Calu3 (cell line): ENCODE results near the gene EGR2. TPM values are rescaled to one million over a fixed set of nuclear protein-coding genes. Genes with fewer than 3 reads are reported as not detected.
"Not testable (repeated sequence)": the region's sequence is repeated elsewhere in the genome, so short reads cannot be mapped to it uniquely, and the experiment has no call there.

ENCODE experiments used
- BruUV-seq: library from RNA; stranded (reverse); fragments of 400-500 nt; replicated peaks from 2 replicates; lab custom pipeline; 2021; lab: Mats Ljungman, UMichigan
- CTCF ChIA-PET: fragments of 300-600 bp; sonication (Branson Sonifier 250); formaldehyde crosslinking; loops from one replicate; lab custom pipeline; 2022; ENCODE audit warnings: antibody characterized with exemption; lab: Charles Lee
- DNase-seq: peaks from one replicate; pipeline ENCODE4 v3.0.0; 2022
- H3K27ac Mint-ChIP-seq: one replicate; pipeline ENCODE4 v1.8.0; 2022; ENCODE audit warnings: mixed read lengths; ENCODE audit not compliant: unreplicated experiment
- H3K27me3 Mint-ChIP-seq: one replicate; pipeline ENCODE4 v1.8.0; 2022; ENCODE audit warnings: mixed read lengths; ENCODE audit not compliant: unreplicated experiment
- H3K36me3 Mint-ChIP-seq: one replicate; pipeline ENCODE4 v1.8.0; 2022; ENCODE audit warnings: mild to moderate bottlenecking, moderate library complexity, mixed read lengths; ENCODE audit not compliant: insufficient read depth, unreplicated experiment
- H3K4me1 Mint-ChIP-seq: one replicate; pipeline ENCODE4 v1.8.0; 2022; ENCODE audit warnings: mild to moderate bottlenecking, low read depth, mixed read lengths; ENCODE audit not compliant: unreplicated experiment
- H3K4me3 Mint-ChIP-seq: one replicate; pipeline ENCODE4 v1.8.0; 2022; ENCODE audit warnings: mild to moderate bottlenecking, low read depth, moderate library complexity, mixed read lengths; ENCODE audit not compliant: unreplicated experiment
- H3K9me3 Mint-ChIP-seq: one replicate; pipeline ENCODE4 v1.8.0; 2022; ENCODE audit warnings: low read depth, mixed read lengths; ENCODE audit not compliant: unreplicated experiment
- intact Hi-C: fragments of 100-400 bp; cut with micrococcal nuclease; formaldehyde crosslinking; loops from one replicate; pipeline ENCODE4 v1.10.0; 2022; ENCODE audit not compliant: unreplicated experiment
- total RNA-seq: library from RNA; stranded (reverse); gene quantifications from 2 replicates; pipeline ENCODE4 v1.2.3, GENCODE V29; 2022
- TF ChIP-seq, protein P1 (sequence below): fragments of 200-600 bp; IDR thresholded peaks from one replicate; pipeline ENCODE4 v1.8.0; 2022; ENCODE audit warnings: antibody characterized with exemption; ENCODE audit not compliant: unreplicated experiment

Gene EGR2
- total RNA-seq, 1 experiment from 2014 or later, result 0.68 TPM

DNA sequence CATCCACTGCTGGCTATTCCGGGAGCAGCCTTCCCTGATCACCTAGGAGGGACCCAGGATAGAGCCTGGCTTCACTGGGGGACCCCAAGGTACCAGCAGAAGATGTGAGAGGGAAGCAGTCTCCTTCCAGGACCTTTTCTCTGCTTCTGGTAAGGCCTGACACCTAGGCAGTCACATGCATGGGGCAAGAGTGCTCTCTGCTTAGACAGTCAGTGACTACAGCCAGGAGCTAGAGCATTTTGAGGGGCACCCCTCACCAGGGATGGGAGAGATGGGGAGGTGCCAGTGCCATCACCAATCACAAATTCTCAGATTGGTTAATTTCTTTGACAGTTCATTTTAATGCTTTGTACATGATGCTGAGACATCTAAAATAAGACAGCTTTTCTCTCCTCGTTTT, 25.6 kb downstream of the EGR2 start:
- H3K36me3 Mint-ChIP-seq, result no peaks in the 10 kb centered on the region
- TF ChIP-seq, protein P1, sequence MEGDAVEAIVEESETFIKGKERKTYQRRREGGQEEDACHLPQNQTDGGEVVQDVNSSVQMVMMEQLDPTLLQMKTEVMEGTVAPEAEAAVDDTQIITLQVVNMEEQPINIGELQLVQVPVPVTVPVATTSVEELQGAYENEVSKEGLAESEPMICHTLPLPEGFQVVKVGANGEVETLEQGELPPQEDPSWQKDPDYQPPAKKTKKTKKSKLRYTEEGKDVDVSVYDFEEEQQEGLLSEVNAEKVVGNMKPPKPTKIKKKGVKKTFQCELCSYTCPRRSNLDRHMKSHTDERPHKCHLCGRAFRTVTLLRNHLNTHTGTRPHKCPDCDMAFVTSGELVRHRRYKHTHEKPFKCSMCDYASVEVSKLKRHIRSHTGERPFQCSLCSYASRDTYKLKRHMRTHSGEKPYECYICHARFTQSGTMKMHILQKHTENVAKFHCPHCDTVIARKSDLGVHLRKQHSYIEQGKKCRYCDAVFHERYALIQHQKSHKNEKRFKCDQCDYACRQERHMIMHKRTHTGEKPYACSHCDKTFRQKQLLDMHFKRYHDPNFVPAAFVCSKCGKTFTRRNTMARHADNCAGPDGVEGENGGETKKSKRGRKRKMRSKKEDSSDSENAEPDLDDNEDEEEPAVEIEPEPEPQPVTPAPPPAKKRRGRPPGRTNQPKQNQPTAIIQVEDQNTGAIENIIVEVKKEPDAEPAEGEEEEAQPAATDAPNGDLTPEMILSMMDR, result no peak
- peaks cover 19% of the 10 kb centered on the region for H3K27me3 Mint-ChIP-seq
- H3K9me3 Mint-ChIP-seq, result no peaks in the 10 kb centered on the region
- intact Hi-C loops, result no loop called here
- DNase-seq, result no peak
- no peaks in the 10 kb centered on the region for H3K4me1 Mint-ChIP-seq
- no peak overlapping the region for H3K27ac Mint-ChIP-seq
- H3K4me3 Mint-ChIP-seq, result no peak overlapping the region
- BruUV-seq, result no TSS peak
- CTCF ChIA-PET, result no interaction called here

DNA sequence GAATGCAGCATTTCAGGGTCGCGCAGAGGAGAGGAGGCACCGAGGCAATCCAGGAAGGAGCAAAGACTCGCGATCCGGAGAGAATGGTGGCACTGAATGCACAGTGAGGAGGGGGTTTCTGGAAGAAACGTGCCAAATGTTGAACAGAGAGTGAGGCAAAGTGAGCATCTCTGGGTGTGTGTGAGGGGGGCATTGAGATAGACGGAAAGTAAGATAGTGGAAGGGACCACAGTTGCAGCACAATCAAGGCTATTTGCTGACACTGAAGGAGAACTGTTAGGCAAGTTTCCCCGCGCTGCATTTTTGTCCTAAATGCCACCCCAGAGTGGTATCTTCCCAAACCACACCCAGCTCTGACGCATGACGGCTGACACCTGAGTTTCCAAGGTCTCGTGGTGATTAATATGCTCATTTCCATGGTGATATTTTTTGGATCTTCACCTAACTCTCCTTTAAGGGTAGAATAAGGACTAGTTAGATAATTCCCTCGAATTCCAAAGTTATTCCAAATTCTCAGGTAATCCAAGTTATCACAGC, 26.1 kb downstream of the EGR2 start:
- DNase-seq, result no peak
- no peak overlapping the region for H3K4me3 Mint-ChIP-seq
- TF ChIP-seq, protein P1, result no peak
- H3K36me3 Mint-ChIP-seq, result no peaks in the 10 kb centered on the region
- CTCF ChIA-PET, result no interaction called here
- peaks cover 19% of the 10 kb centered on the region for H3K27me3 Mint-ChIP-seq
- peaks cover 4% of the 10 kb centered on the region for H3K9me3 Mint-ChIP-seq
- no peak overlapping the region for H3K27ac Mint-ChIP-seq
- no TSS peak for BruUV-seq
- no peaks in the 10 kb centered on the region for H3K4me1 Mint-ChIP-seq
- intact Hi-C loops, result no loop called here

DNA sequence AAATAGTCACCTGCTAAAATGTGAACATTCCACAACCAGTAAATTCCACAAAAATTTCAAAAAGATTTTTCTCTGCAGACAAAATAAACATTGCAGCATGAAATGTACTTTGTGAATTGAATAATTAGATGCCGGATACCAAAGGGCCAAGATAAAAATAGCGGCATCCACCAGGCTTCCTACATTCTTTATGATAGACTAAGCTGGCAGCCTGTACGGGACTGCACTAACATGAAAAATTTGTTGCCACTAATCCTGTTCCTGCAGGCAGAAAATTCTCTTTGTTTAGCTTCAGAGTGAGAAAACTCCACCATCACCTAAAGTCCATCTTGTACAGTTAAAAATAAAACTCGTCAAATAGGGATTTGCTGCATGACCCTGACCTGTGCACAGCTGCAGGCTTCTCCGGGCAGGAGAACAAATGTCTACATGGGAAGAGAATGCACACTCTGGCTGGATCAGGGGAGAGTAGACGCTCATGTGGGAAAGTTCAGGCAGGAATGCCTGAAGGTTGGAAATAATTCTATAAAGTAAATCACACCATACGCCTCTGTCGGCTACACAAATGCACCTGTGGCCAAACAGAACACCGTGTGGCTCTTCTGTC, 27.2 kb downstream of the EGR2 start:
- peaks cover 8% of the 10 kb centered on the region for H3K9me3 Mint-ChIP-seq
- peaks cover 19% of the 10 kb centered on the region for H3K27me3 Mint-ChIP-seq
- no peak overlapping the region for H3K27ac Mint-ChIP-seq
- no peaks in the 10 kb centered on the region for H3K4me1 Mint-ChIP-seq
- H3K4me3 Mint-ChIP-seq, result no peak overlapping the region
- no peaks in the 10 kb centered on the region for H3K36me3 Mint-ChIP-seq
- CTCF ChIA-PET, result no interaction called here
- intact Hi-C loops, result no loop called here
- no TSS peak for BruUV-seq
- TF ChIP-seq, protein P1, result no peak
- no peak for DNase-seq

DNA sequence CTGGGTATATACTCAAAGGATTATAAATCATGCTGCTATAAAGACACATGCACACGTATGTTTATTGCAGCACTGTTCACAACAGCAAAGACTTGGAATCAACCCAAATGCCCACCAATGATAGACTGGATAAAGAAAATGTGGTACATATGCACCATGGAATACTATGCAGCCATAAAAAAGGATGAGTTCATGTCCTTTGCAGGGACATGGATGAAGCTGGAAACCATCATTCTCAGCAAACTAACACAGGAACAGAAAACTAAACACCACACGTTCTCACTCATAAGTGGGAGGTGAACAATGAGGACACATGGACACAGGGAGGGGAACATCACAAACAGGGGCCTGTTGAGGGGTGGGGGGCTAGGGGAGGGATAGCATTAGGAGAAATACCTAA, 27.9 kb downstream of the EGR2 start:
- H3K27ac Mint-ChIP-seq, H3K9me3 Mint-ChIP-seq, BruUV-seq, H3K4me3 Mint-ChIP-seq, H3K36me3 Mint-ChIP-seq, intact Hi-C loops, H3K4me1 Mint-ChIP-seq, CTCF ChIA-PET, DNase-seq: not testable (repeated sequence)
- H3K27me3 Mint-ChIP-seq, result peaks cover 19% of the 10 kb centered on the region

DNA sequence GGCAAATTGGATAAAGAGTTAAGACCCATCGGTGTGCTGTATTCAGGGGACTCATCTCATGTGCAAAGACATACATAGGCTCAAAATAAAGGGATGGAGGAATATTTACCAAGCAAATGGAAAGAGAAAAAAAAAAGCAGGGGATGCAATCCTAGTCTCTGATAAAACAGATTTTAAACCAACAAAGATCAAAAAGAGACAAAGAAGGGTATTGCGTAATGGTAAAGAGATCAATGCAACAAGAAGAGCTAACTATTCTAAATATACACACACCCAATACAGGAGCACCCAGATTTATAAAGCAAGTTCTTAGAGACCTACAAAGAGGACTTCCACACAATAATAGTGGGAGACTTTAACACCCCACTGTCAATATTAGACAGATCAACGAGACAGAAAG, 31.6 kb downstream of the EGR2 start:
- BruUV-seq, intact Hi-C loops, H3K27ac Mint-ChIP-seq, H3K4me1 Mint-ChIP-seq, H3K4me3 Mint-ChIP-seq, H3K9me3 Mint-ChIP-seq, H3K27me3 Mint-ChIP-seq, DNase-seq, CTCF ChIA-PET, H3K36me3 Mint-ChIP-seq: not testable (repeated sequence)
